GM10266 (cell line): Measurements from ENCODE around the gene SEPHS2.

ENCODE experiments used
- DNase-seq: peaks from one replicate; pipeline ENCODE4 v3.0.0; 2012; ENCODE audit errors: extremely low spot score
- CTCF ChIP-seq: IDR thresholded peaks from 2 replicates; pipeline ENCODE4 v1.5.1; 2012; ENCODE audit warnings: mild to moderate bottlenecking, low read depth; ENCODE audit not compliant: control insufficient read depth, insufficient read depth; ENCODE audit errors: missing control alignments

SEPHS2 gene

GRCh38 chr16:30413112-30413806 is 32.4 kb downstream of the SEPHS2 start:
- no peak for DNase-seq
- TF ChIP-seq CTCF: no peak

GRCh38 chr16:30409125-30410060 is 36.3 kb downstream of the SEPHS2 start:
- DNase-seq: peak; percentile 93
- peak; percentile 96 for TF ChIP-seq CTCF

- TF ChIP-seq CTCF: no peak
- no peak for DNase-seq
Observed at GRCh38 chr16:30407804-30408534, 37.7 kb downstream of the SEPHS2 start.

GRCh38 chr16:30407102-30407803 is 38.4 kb downstream of the SEPHS2 start, which contains the start of gene ZNF771:
TSS of gene ZNF771 (plus strand) at chr16:30407606. CDS start at chr16:30408054, 448 bp downstream.
- TF ChIP-seq CTCF: no peak
- peak; percentile 96 for DNase-seq

- DNase-seq: no peak
- no peak for TF ChIP-seq CTCF
Observed at GRCh38 chr16:30406795-30407101, 38.9 kb downstream of the SEPHS2 start.

GRCh38 chr16:30401768-30402425 is 43.8 kb downstream of the SEPHS2 start:
- DNase-seq: no peak
- TF ChIP-seq CTCF: no peak
